Liver (tissue), 9 donors: ENCODE results near the gene ZIC2. TPM values are rescaled to one million over a fixed set of nuclear protein-coding genes. Genes with fewer than 3 reads are reported as not detected.

Experiments used
- DNase-seq: peaks from one replicate; pipeline ENCODE4 v3.0.0-alpha.2; 2017; ENCODE audit warnings: low spot score
- H3K27ac ChIP-seq, 2 donors: one replicate each; pipeline ENCODE4 v1.7.0; 2013; ENCODE audit warnings: inconsistent platforms in 2 of 2, low read length in 2 of 2, control low read depth in 1 of 2, low read depth in 1 of 2, mild to moderate bottlenecking in 1 of 2
- H3K27me3 ChIP-seq, 4 donors: one replicate each; pipeline versions ENCODE4 v1.6.1 to v1.7.0; 2013; ENCODE audit warnings: low read length in 3 of 4, inconsistent platforms in 1 of 4, mild to moderate bottlenecking in 1 of 4, moderate library complexity in 1 of 4; ENCODE audit not compliant: control insufficient read depth in 4 of 4, insufficient read depth in 4 of 4
- H3K36me3 ChIP-seq, 4 donors: one replicate each; pipeline versions ENCODE4 v1.6.1 to v1.7.0; 2013; ENCODE audit warnings: low read length in 3 of 4, mild to moderate bottlenecking in 3 of 4, low read depth in 1 of 4, moderate library complexity in 1 of 4; ENCODE audit not compliant: control insufficient read depth in 4 of 4, insufficient read depth in 3 of 4
- H3K4me1 ChIP-seq, 4 donors: one replicate each; pipeline versions ENCODE4 v1.6.1 to v1.7.0; 2013; ENCODE audit warnings: low read length in 3 of 4, mild to moderate bottlenecking in 3 of 4, moderate library complexity in 1 of 4; ENCODE audit not compliant: control insufficient read depth in 4 of 4, insufficient read depth in 4 of 4
- H3K4me3 ChIP-seq, 3 donors: one replicate each; pipeline versions ENCODE4 v1.6.1 to v1.7.0; 2013; ENCODE audit warnings: low read length in 3 of 3, control low read depth in 1 of 3, low read depth in 1 of 3, mild to moderate bottlenecking in 1 of 3
- H3K9ac ChIP-seq, 2 donors: one replicate each; pipeline ENCODE4 v1.7.0; 2013; ENCODE audit warnings: low read length in 2 of 2, mild to moderate bottlenecking in 2 of 2, moderate library complexity in 2 of 2, control low read depth in 1 of 2, low read depth in 1 of 2
- H3K9me3 ChIP-seq, 4 donors: one replicate each; pipeline versions ENCODE4 v1.6.1 to v1.7.0; 2013; ENCODE audit warnings: low read length in 3 of 4; ENCODE audit not compliant: control insufficient read depth in 4 of 4
- EGR1 ChIP-seq, 2 donors: IDR thresholded peaks; 2 replicates each; pipeline ENCODE4 v1.6.1; 2016 to 2018; ENCODE audit warnings: antibody characterized with exemption in 2 of 2, low read depth in 2 of 2
- GABPA ChIP-seq, 2 donors: IDR thresholded peaks in 1 of 2; conservative IDR thresholded peaks in 1 of 2; 2 replicates each; pipeline ENCODE4 v1.6.1; 2016; ENCODE audit warnings: antibody characterized with exemption in 2 of 2, mild to moderate bottlenecking in 1 of 2, moderate library complexity in 1 of 2
- HNF4A ChIP-seq, 2 donors: conservative IDR thresholded peaks; 2 replicates each; pipeline ENCODE4 v1.6.1; 2016; ENCODE audit warnings: antibody characterized with exemption in 2 of 2, mild to moderate bottlenecking in 2 of 2
- HNF4G ChIP-seq: IDR thresholded peaks from 2 replicates; pipeline ENCODE4 v1.6.1; 2016; ENCODE audit warnings: antibody characterized with exemption
- JUND ChIP-seq, 2 donors: IDR thresholded peaks; 2 replicates each; pipeline ENCODE4 v1.6.1; 2016; ENCODE audit warnings: antibody characterized with exemption in 2 of 2
- RAD21 ChIP-seq, 2 donors: IDR thresholded peaks; 2 replicates each; pipeline ENCODE4 v1.6.1; 2016; ENCODE audit warnings: antibody characterized with exemption in 2 of 2, mild to moderate bottlenecking in 2 of 2
- RXRA ChIP-seq, 2 donors: IDR thresholded peaks; 2 replicates each; pipeline ENCODE4 v1.6.1; 2017 to 2018; ENCODE audit warnings: antibody characterized with exemption in 2 of 2, mild to moderate bottlenecking in 1 of 2
- SP1 ChIP-seq: IDR thresholded peaks from 2 replicates; pipeline ENCODE4 v1.6.1; 2018; ENCODE audit warnings: antibody characterized with exemption, mild to moderate bottlenecking
- TAF1 ChIP-seq: conservative IDR thresholded peaks from 2 replicates; pipeline ENCODE4 v1.6.1; 2016; ENCODE audit warnings: antibody characterized with exemption, mild to moderate bottlenecking
- WGBS: extraction: QIAGEN DNeasy Blood & Tissue Kit; methylation state at CpG from one replicate; pipeline ENCODE4 v1.1.7; 2013; 5-methylcytosine and 5-hydroxymethylcytosine counted together
- polyA plus RNA-seq, 2 donors: library from polyadenylated mRNA; stranded (reverse) in 1 of 2; unstranded in 1 of 2; fragments of 200-250 nt in 1 of 2; fragments of >200 nt in 1 of 2; fragmentation: Nextera tagmentation in 1 of 2; extraction: Ambion mirVana in 1 of 2; gene quantifications; one replicate each; pipeline versions ENCODE4 v1.2.1 to v1.2.3, GENCODE V29; 2013 to 2015
- total RNA-seq, 2 donors: library from RNA; depleted of rRNA; stranded (reverse); fragments of >200 nt; gene quantifications; one replicate each; pipeline ENCODE4 v1.2.3, GENCODE V29; 2014
- TF ChIP-seq, protein P1 (sequence below): IDR thresholded peaks from 2 replicates; pipeline ENCODE4 v1.6.1; 2016; ENCODE audit warnings: antibody characterized with exemption
- TF ChIP-seq, protein P2 (sequence below): IDR thresholded peaks from 2 replicates; pipeline ENCODE4 v1.6.1; 2016; ENCODE audit warnings: antibody characterized with exemption
- TF ChIP-seq, protein P3 (sequence below): IDR thresholded peaks from 2 replicates; pipeline ENCODE4 v1.6.1; 2016; ENCODE audit warnings: antibody characterized with exemption, mild to moderate bottlenecking
- TF ChIP-seq, protein P4 (sequence below): fragments of 150-350 bp; IDR thresholded peaks from 2 replicates; pipeline ENCODE4 v1.5.1; 2017; ENCODE audit warnings: improper control_type of control experiment, low read depth, low read length; ENCODE audit not compliant: missing input control
- TF ChIP-seq, protein P5 (sequence below): IDR thresholded peaks from 2 replicates; pipeline ENCODE4 v1.6.1; 2016; ENCODE audit warnings: antibody characterized with exemption
- donor health status: healthy.
- donor health status: healthy.
- donor health status: healthy.
- donor health status: healthy.
- donor health status: healthy.

Gene ZIC2
- total and polyA plus RNA-seq, 4 donors: not detected

DNA sequence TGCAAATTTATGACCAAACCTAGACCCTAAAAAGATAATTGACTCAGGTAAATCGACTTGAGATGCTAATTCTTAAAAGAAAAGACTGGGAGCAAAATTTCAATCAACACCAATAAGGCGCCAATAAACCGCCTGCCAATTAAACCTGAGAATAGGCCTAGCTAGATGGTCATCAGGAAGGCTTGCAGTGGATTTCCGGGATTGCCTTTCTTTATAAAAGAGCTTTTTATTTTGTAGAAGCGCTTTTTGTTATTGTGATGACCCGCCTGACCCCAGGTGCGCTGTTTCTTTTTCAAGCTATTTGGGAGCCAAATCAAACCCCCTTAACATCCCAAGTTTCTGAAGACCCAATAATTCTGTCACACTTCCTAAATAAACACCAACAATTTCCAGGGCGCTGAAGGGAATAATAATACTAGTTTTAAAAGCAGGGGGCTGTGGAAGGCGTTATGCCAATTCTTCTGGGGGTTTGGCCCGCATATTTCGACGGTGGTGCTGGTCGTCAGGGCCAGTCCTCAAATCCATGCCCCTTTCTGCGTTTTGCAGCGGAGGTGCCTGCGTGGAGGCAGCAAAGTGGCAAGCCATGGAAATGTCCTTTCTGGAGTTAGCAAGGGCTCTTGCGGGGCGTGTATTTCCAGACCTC, 7.2 kb upstream of the ZIC2 start (continued):
- no peak for TF ChIP-seq GABPA (IDR thresholded peaks at IDR 0.05 in 1 of 2, conservative IDR thresholded peaks at IDR 0.05 in 1 of 2)
- no peak for TF ChIP-seq HNF4G
- no peak for TF ChIP-seq RXRA (IDR thresholded peaks at IDR 0.05)
- no peak for TF ChIP-seq TAF1
- TF ChIP-seq SP1: no peak
- TF ChIP-seq HNF4A (conservative IDR thresholded peaks at IDR 0.05): no peak

DNA sequence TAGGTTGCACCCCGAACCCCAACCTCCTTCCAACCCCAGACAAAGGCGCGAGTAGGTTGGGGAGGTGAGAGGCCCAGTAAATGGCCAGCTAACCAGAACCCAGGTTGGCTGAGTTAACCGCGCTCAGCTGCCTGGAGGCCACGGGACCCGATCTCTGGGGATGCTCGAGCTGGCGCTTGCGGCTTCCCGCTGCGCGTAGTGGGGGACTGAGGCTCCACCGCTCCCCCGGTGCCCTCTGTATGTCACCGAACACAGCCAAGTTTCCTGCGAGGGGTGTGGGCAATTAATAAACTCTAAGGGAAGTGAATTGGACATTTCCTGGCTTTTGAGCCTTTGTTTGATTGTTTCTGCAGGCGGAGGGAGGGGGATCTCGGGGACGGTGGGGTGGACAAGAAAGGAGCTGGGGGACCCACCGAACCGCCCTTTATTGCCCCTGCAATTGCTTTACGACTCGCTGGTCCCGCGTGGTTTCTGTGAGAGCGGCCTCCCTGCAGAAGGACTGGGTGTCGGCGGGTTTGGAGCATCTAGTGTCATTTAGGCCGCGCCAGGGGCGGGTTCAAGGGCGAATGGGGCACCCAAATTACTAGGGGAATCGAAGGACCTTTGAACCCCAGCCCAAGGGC, 6.5 kb upstream of the ZIC2 start:
- Histone ChIP-seq H3K27me3 (peaks cover 24 to 56% (median 38%) of the 10 kb centered on the region in 4 donors), H3K27ac (no peak overlapping the region), H3K9ac (no peak overlapping the region), H3K36me3 (no peaks in the 10 kb centered on the region), H3K9me3 (peaks cover 0 to 11% (median 1%) of the 10 kb centered on the region in 4 donors), H3K4me3 (no peak overlapping the region), H3K4me1 (peaks cover 1 to 22% (median 17%) of the 10 kb centered on the region in 4 donors)
- TF ChIP-seq RAD21 (IDR thresholded peaks at IDR 0.05): no peak
- TF ChIP-seq, protein P1, sequence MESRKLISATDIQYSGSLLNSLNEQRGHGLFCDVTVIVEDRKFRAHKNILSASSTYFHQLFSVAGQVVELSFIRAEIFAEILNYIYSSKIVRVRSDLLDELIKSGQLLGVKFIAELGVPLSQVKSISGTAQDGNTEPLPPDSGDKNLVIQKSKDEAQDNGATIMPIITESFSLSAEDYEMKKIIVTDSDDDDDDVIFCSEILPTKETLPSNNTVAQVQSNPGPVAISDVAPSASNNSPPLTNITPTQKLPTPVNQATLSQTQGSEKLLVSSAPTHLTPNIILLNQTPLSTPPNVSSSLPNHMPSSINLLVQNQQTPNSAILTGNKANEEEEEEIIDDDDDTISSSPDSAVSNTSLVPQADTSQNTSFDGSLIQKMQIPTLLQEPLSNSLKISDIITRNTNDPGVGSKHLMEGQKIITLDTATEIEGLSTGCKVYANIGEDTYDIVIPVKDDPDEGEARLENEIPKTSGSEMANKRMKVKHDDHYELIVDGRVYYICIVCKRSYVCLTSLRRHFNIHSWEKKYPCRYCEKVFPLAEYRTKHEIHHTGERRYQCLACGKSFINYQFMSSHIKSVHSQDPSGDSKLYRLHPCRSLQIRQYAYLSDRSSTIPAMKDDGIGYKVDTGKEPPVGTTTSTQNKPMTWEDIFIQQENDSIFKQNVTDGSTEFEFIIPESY: no peak
- TF ChIP-seq HNF4G: no peak
- TF ChIP-seq JUND (IDR thresholded peaks at IDR 0.05): no peak
- TF ChIP-seq, protein P2, sequence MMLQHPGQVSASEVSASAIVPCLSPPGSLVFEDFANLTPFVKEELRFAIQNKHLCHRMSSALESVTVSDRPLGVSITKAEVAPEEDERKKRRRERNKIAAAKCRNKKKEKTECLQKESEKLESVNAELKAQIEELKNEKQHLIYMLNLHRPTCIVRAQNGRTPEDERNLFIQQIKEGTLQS: no peak
- TF ChIP-seq GABPA (IDR thresholded peaks at IDR 0.05 in 1 of 2, conservative IDR thresholded peaks at IDR 0.05 in 1 of 2): no peak
- TF ChIP-seq HNF4A (conservative IDR thresholded peaks at IDR 0.05): no peak
- TF ChIP-seq, protein P3, sequence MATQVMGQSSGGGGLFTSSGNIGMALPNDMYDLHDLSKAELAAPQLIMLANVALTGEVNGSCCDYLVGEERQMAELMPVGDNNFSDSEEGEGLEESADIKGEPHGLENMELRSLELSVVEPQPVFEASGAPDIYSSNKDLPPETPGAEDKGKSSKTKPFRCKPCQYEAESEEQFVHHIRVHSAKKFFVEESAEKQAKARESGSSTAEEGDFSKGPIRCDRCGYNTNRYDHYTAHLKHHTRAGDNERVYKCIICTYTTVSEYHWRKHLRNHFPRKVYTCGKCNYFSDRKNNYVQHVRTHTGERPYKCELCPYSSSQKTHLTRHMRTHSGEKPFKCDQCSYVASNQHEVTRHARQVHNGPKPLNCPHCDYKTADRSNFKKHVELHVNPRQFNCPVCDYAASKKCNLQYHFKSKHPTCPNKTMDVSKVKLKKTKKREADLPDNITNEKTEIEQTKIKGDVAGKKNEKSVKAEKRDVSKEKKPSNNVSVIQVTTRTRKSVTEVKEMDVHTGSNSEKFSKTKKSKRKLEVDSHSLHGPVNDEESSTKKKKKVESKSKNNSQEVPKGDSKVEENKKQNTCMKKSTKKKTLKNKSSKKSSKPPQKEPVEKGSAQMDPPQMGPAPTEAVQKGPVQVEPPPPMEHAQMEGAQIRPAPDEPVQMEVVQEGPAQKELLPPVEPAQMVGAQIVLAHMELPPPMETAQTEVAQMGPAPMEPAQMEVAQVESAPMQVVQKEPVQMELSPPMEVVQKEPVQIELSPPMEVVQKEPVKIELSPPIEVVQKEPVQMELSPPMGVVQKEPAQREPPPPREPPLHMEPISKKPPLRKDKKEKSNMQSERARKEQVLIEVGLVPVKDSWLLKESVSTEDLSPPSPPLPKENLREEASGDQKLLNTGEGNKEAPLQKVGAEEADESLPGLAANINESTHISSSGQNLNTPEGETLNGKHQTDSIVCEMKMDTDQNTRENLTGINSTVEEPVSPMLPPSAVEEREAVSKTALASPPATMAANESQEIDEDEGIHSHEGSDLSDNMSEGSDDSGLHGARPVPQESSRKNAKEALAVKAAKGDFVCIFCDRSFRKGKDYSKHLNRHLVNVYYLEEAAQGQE: no peak
- TF ChIP-seq, protein P4, sequence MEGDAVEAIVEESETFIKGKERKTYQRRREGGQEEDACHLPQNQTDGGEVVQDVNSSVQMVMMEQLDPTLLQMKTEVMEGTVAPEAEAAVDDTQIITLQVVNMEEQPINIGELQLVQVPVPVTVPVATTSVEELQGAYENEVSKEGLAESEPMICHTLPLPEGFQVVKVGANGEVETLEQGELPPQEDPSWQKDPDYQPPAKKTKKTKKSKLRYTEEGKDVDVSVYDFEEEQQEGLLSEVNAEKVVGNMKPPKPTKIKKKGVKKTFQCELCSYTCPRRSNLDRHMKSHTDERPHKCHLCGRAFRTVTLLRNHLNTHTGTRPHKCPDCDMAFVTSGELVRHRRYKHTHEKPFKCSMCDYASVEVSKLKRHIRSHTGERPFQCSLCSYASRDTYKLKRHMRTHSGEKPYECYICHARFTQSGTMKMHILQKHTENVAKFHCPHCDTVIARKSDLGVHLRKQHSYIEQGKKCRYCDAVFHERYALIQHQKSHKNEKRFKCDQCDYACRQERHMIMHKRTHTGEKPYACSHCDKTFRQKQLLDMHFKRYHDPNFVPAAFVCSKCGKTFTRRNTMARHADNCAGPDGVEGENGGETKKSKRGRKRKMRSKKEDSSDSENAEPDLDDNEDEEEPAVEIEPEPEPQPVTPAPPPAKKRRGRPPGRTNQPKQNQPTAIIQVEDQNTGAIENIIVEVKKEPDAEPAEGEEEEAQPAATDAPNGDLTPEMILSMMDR: no peak
- TF ChIP-seq RXRA (IDR thresholded peaks at IDR 0.05): no peak
- TF ChIP-seq, protein P5, sequence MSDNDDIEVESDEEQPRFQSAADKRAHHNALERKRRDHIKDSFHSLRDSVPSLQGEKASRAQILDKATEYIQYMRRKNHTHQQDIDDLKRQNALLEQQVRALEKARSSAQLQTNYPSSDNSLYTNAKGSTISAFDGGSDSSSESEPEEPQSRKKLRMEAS: no peak
- TF ChIP-seq EGR1 (IDR thresholded peaks at IDR 0.05; ENCODE audit: low read depth in 2 of 2): no peak
- DNase-seq: no peak
- 12% methylated on average over 34 of the region's 34 CpGs for WGBS
